Measurements from ENCODE around the gene ZNF556. TPM values are rescaled to one million over a fixed set of nuclear protein-coding genes. Genes with fewer than 3 reads are reported as not detected.
"Not testable (repeated sequence)": the region's sequence is repeated elsewhere in the genome, so short reads cannot be mapped to it uniquely, and the experiment has no call there.

Gene ZNF556
- polyA plus RNA-seq, 1 donor, result 0.13 TPM

- no peaks in the 10 kb centered on the region for H3K27me3 ChIP-seq (ENCODE audit: control insufficient read depth, insufficient read depth, low read length)
- WGBS (ENCODE audit: insufficient coverage, low lambda C conversion rate), result 100% methylated on average over 4 of the region's 14 CpGs
- no peak overlapping the region for H3K27ac ChIP-seq (ENCODE audit: low read length)
- DNase-seq, result no peak
- no peaks in the 10 kb centered on the region for H3K4me1 ChIP-seq (ENCODE audit: control insufficient read depth, insufficient read depth, low read length)
- H3K9me3 ChIP-seq (ENCODE audit: control insufficient read depth, low read depth, low read length), result peaks cover 5% of the 10 kb centered on the region
- H3K4me3 ChIP-seq (ENCODE audit: low read length), result no peak overlapping the region
- H3K36me3 ChIP-seq (ENCODE audit: control insufficient read depth, insufficient read depth, low read length), result no peaks in the 10 kb centered on the region
These were observed 16.7 kb downstream of the ZNF556 start for GRCh38 chr19:2883686-2884439.

- Histone ChIP-seq H3K9me3 (ENCODE audit: control insufficient read depth, low read depth, low read length) (peaks cover 3% of the 10 kb centered on the region), H3K36me3 (ENCODE audit: control insufficient read depth, insufficient read depth, low read length) (no peaks in the 10 kb centered on the region), H3K27ac (ENCODE audit: low read length) (no peak overlapping the region), H3K4me1 (ENCODE audit: control insufficient read depth, insufficient read depth, low read length) (no peaks in the 10 kb centered on the region), H3K4me3 (ENCODE audit: low read length) (no peak overlapping the region), H3K27me3 (ENCODE audit: control insufficient read depth, insufficient read depth, low read length) (no peaks in the 10 kb centered on the region)
- no CpG with 5 or more reads among the region's 17 CpGs for WGBS (ENCODE audit: insufficient coverage, low lambda C conversion rate)
- no peak for DNase-seq
These were observed 18.6 kb downstream of the ZNF556 start for GRCh38 chr19:2885736-2886135.

GRCh38 chr19:2887391-2887914 is 20.3 kb downstream of the ZNF556 start:
- no CpG with 5 or more reads among the region's 9 CpGs for WGBS (ENCODE audit: insufficient coverage, low lambda C conversion rate)
- Histone ChIP-seq H3K27me3 (ENCODE audit: control insufficient read depth, insufficient read depth, low read length) (no peaks in the 10 kb centered on the region), H3K4me1 (ENCODE audit: control insufficient read depth, insufficient read depth, low read length) (no peaks in the 10 kb centered on the region), H3K4me3 (ENCODE audit: low read length) (no peak overlapping the region), H3K36me3 (ENCODE audit: control insufficient read depth, insufficient read depth, low read length) (no peaks in the 10 kb centered on the region), H3K9me3 (ENCODE audit: control insufficient read depth, low read depth, low read length) (peaks cover 3% of the 10 kb centered on the region), H3K27ac (ENCODE audit: low read length) (no peak overlapping the region)
- peak in 1 of 2 donors; percentile 59 for DNase-seq

- Histone ChIP-seq H3K9me3 (ENCODE audit: control insufficient read depth, low read depth, low read length) (peaks cover 3% of the 10 kb centered on the region), H3K4me3 (ENCODE audit: low read length) (peak overlapping the region; percentile 4), H3K36me3 (ENCODE audit: control insufficient read depth, insufficient read depth, low read length) (no peaks in the 10 kb centered on the region), H3K27ac (ENCODE audit: low read length) (no peak overlapping the region), H3K27me3 (ENCODE audit: control insufficient read depth, insufficient read depth, low read length) (no peaks in the 10 kb centered on the region), H3K4me1 (ENCODE audit: control insufficient read depth, insufficient read depth, low read length) (no peaks in the 10 kb centered on the region)
- no CpG with 5 or more reads among the region's 37 CpGs for WGBS (ENCODE audit: insufficient coverage, low lambda C conversion rate)
- DNase-seq, result no peak
These were observed 21.6 kb downstream of the ZNF556 start for GRCh38 chr19:2888731-2889224.

GRCh38 chr19:2890531-2890930 is 23.4 kb downstream of the ZNF556 start:
- not testable (repeated sequence) for H3K27ac ChIP-seq (ENCODE audit: low read length); H3K27me3 ChIP-seq (ENCODE audit: control insufficient read depth, insufficient read depth, low read length); H3K4me1 ChIP-seq (ENCODE audit: control insufficient read depth, insufficient read depth, low read length); H3K36me3 ChIP-seq (ENCODE audit: control insufficient read depth, insufficient read depth, low read length); H3K4me3 ChIP-seq (ENCODE audit: low read length); DNase-seq; H3K9me3 ChIP-seq (ENCODE audit: control insufficient read depth, low read depth, low read length)
- WGBS (ENCODE audit: insufficient coverage, low lambda C conversion rate), result no CpG with 5 or more reads among the region's 8 CpGs

GRCh38 chr19:2896694-2897093 is 29.6 kb downstream of the ZNF556 start:
- WGBS (ENCODE audit: insufficient coverage, low lambda C conversion rate), result 100% methylated on average over 1 of the region's 8 CpGs
- no peaks in the 10 kb centered on the region for H3K4me1 ChIP-seq (ENCODE audit: control insufficient read depth, insufficient read depth, low read length)
- H3K9me3 ChIP-seq (ENCODE audit: control insufficient read depth, low read depth, low read length), result peaks cover 6% of the 10 kb centered on the region
- H3K4me3 ChIP-seq (ENCODE audit: low read length), result no peak overlapping the region
- no peaks in the 10 kb centered on the region for H3K36me3 ChIP-seq (ENCODE audit: control insufficient read depth, insufficient read depth, low read length)
- H3K27ac ChIP-seq (ENCODE audit: low read length), result no peak overlapping the region
- DNase-seq, result no peak
- no peaks in the 10 kb centered on the region for H3K27me3 ChIP-seq (ENCODE audit: control insufficient read depth, insufficient read depth, low read length)

- peak; percentile 99 to 100 for DNase-seq
- no CpG with 5 or more reads among the region's 100 CpGs for WGBS (ENCODE audit: insufficient coverage, low lambda C conversion rate)
- Histone ChIP-seq H3K4me3 (ENCODE audit: low read length) (peak within 1 kb of the TSS; percentile 96), H3K27ac (ENCODE audit: low read length) (peak within 1 kb of the TSS; percentile 96), H3K9me3 (ENCODE audit: control insufficient read depth, low read depth, low read length) (peaks cover 6% of the 10 kb centered on the region), H3K27me3 (ENCODE audit: control insufficient read depth, insufficient read depth, low read length) (no peaks in the 10 kb centered on the region), H3K4me1 (ENCODE audit: control insufficient read depth, insufficient read depth, low read length) (peaks cover 9% of the 10 kb centered on the region), H3K36me3 (ENCODE audit: control insufficient read depth, insufficient read depth, low read length) (no peaks in the 10 kb centered on the region)
These were observed 33.4 kb downstream of the ZNF556 start, which contains the start of gene ZNF57 for GRCh38 chr19:2900296-2901252. Gene ZNF57 (plus strand): TSS chr19:2900928. CDS start chr19:2901046, 118 bp downstream.

GRCh38 chr19:2902590-2903218 is 35.6 kb downstream of the ZNF556 start:
- H3K4me3 ChIP-seq (ENCODE audit: low read length), result peak overlapping the region; percentile 96
- H3K27ac ChIP-seq (ENCODE audit: low read length), result peak overlapping the region; percentile 96
- H3K9me3 ChIP-seq (ENCODE audit: control insufficient read depth, low read depth, low read length), result peaks cover 8% of the 10 kb centered on the region
- DNase-seq, result peak; percentile 68 to 79
- H3K36me3 ChIP-seq (ENCODE audit: control insufficient read depth, insufficient read depth, low read length), result peaks cover 3% of the 10 kb centered on the region
- peaks cover 9% of the 10 kb centered on the region for H3K4me1 ChIP-seq (ENCODE audit: control insufficient read depth, insufficient read depth, low read length)
- no CpG with 5 or more reads among the region's 13 CpGs for WGBS (ENCODE audit: insufficient coverage, low lambda C conversion rate)
- no peaks in the 10 kb centered on the region for H3K27me3 ChIP-seq (ENCODE audit: control insufficient read depth, insufficient read depth, low read length)

GRCh38 chr19:2903326-2903725 is 36.2 kb downstream of the ZNF556 start:
- DNase-seq; H3K9me3 ChIP-seq (ENCODE audit: control insufficient read depth, low read depth, low read length); H3K4me3 ChIP-seq (ENCODE audit: low read length); H3K4me1 ChIP-seq (ENCODE audit: control insufficient read depth, insufficient read depth, low read length); H3K27me3 ChIP-seq (ENCODE audit: control insufficient read depth, insufficient read depth, low read length); H3K36me3 ChIP-seq (ENCODE audit: control insufficient read depth, insufficient read depth, low read length): not testable (repeated sequence)
- no CpG with 5 or more reads among the region's 13 CpGs for WGBS (ENCODE audit: insufficient coverage, low lambda C conversion rate)
- peak overlapping the region; percentile 96 for H3K27ac ChIP-seq (ENCODE audit: low read length)

Data from large intestine (tissue), 3 donors.